Activated T-cell treated with anti-CD3 and anti-CD28 coated beads, Interleukin-2, amount 50 U/mL, for 72 hours (primary cell): Measurements from ENCODE around the gene AP5S1. TPM values are rescaled to one million over a fixed set of nuclear protein-coding genes. Genes with fewer than 3 reads are reported as not detected.
A peak's percentile ranks its signal among the peaks of the same experiment; 100 is the strongest.

Source experiments
- ATAC-seq, 2 donors: fragments of 150-1000 bp; cut with Tn5 transposase; replicated peaks in 1 of 2; 2 replicates each; pipeline ENCODE4 v1.10.0; 2021; ENCODE audit warnings: moderate library complexity in 2 of 2, mild to moderate bottlenecking in 1 of 2
- DNase-seq, 2 donors: peaks; one replicate each; pipeline ENCODE4 v3.0.0; 2021 to 2022; ENCODE audit warnings: mixed read lengths in 1 of 2
- H3K27ac Mint-ChIP-seq: one replicate; pipeline ENCODE4 v1.8.0; 2022; ENCODE audit warnings: mild to moderate bottlenecking, moderate library complexity, mixed read lengths
- H3K27me3 Mint-ChIP-seq: one replicate; pipeline ENCODE4 v1.8.0; 2022; ENCODE audit warnings: low read depth, mixed read lengths
- H3K36me3 Mint-ChIP-seq, 2 donors: one replicate each; pipeline ENCODE4 v1.8.0; 2022; ENCODE audit warnings: mixed read lengths in 2 of 2, mild to moderate bottlenecking in 1 of 2; ENCODE audit not compliant: insufficient read depth in 2 of 2
- H3K4me1 Mint-ChIP-seq: one replicate; pipeline ENCODE4 v1.8.0; 2022; ENCODE audit warnings: low read depth, mixed read lengths
- H3K4me3 Mint-ChIP-seq, 2 donors: one replicate each; pipeline ENCODE4 v1.8.0; 2022; ENCODE audit warnings: mild to moderate bottlenecking in 2 of 2, mixed read lengths in 2 of 2, moderate library complexity in 2 of 2
- H3K9me3 Mint-ChIP-seq, 2 donors: one replicate each; pipeline ENCODE4 v1.8.0; 2022; ENCODE audit warnings: mixed read lengths in 2 of 2
- total RNA-seq, 2 donors: library from RNA; stranded (reverse); gene quantifications; one replicate each; pipeline ENCODE4 v1.2.3, GENCODE V29; 2022

The AP5S1 gene, protein sequence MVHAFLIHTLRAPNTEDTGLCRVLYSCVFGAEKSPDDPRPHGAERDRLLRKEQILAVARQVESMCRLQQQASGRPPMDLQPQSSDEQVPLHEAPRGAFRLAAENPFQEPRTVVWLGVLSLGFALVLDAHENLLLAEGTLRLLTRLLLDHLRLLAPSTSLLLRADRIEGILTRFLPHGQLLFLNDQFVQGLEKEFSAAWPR
- total RNA-seq: 10 to 100 TPM; 10.3 to 13.7 TPM

DNA sequence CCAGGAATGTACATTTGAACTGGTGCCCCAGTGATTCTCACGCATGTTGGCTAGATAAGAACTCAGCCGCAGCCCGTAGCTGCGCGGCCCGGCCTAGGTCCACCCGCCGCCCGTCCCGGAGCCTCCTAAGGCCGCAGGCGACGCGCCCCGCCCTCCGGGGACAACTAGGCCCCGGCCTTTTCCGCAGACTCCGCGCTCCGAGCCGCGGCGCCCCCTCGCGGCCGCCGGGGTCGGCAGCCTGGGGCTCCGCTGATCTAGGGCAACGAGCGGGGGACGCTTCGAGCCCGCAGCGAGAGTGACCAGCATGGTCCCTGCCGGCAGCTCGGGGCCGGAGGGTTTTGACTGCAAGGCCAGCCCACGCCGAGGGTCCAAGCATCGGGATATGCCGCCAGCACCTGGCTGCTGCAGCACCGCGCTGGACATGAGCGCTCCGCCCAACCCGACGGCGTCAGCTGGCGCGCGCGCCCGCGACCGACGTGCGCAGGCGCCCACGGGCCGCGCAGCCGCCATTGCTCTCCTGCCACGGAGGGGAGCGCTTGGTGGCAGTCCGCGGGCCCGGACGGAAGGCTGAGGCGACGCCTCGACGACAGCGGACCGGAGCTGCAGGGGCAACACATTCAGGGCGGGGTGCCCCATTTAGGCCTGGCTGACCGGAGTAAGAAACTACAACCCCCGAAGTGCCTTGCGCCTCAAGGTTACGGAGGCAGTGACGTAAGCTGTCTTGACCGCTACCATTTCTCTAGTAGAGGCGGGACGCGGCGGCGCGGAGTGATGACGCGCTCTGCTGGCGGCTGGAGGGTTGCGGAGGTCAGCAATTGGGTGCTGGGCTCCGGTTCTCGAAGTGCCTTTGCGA, at the start of gene AP5S1:
Gene AP5S1, plus strand, starts transcription at position 500 of the 853 bp plus-strand sequence. CDS start 1,571 bp downstream, outside the sequence.
- Mint-ChIP-seq H3K4me1 (peaks cover 53% of the 10 kb centered on the region), H3K9me3 (no peaks in the 10 kb centered on the region), H3K36me3 (no peaks in the 10 kb centered on the region), H3K27me3 (no peaks in the 10 kb centered on the region), H3K27ac (peak within 1 kb of the TSS; percentile 97), H3K4me3 (peak within 1 kb of the TSS; percentile 82 to 93)
- ATAC-seq (peak; percentile 85 to 88), DNase-seq (peak; percentile 95 to 96)

DNA sequence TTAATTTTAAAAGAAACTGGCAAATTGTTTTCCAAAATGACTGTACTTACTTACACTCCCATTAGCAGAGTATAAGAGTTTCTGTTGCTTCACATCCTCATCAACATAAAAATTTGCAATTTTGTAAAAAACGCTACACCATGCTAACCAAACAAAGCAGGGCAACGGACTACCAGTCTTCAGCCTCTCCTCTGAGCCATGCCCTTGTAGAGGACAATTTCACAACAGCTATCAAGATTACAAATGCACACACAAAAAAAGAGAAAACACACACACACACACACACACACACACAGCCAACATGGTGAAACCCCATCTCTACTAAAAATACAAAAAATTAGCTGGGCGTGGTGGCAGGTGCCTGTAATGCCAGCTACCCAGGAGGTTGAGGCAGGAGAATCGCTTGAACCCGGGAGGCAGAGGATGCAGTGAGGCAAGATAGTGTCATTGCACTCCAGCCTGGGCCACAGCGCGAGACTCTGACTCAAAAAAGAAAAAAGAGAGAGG, 48.7 kb upstream of the AP5S1 start:
- H3K36me3 Mint-ChIP-seq: peaks cover 0 to 1% of the 10 kb centered on the region in 2 donors
- no peak for ATAC-seq
- no peak overlapping the region for H3K4me3 Mint-ChIP-seq
- no peaks in the 10 kb centered on the region for H3K9me3 Mint-ChIP-seq
- DNase-seq: no peak
- H3K4me1 Mint-ChIP-seq: peaks cover 22% of the 10 kb centered on the region
- H3K27me3 Mint-ChIP-seq: no peaks in the 10 kb centered on the region
- no peak overlapping the region for H3K27ac Mint-ChIP-seq

DNA sequence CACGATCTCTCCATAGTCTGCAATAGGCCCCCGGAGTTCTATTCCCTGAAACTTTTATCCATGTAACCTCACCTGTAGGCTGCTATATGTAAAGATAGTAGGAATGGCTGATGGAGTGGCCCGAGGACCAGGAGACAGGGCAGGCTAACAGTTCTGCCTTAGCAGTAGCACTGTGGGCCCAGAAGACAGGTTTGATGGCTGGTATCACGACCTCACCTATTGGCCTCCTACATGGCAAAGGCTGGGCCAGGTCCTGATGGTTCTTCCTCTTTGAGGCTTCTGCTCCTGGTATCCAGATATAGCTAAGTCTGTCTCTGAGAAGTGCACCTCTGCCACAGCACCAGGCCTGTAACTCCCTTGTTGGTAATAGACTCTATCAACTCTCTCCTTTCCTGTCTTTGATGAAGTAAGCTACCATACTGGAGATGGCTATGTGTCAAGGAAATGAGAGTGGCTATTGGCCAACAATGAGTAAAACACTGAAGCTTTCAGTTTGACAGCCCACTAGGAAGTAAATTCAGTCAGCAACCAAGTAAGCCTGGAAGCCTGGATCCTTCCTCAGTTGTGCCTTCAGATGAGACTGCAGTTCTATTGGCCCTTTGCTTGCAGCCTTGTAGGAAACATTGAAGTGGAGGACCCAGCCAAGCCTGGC, 44.8 kb upstream of the AP5S1 start:
- peaks cover 20% of the 10 kb centered on the region for H3K27me3 Mint-ChIP-seq

DNA sequence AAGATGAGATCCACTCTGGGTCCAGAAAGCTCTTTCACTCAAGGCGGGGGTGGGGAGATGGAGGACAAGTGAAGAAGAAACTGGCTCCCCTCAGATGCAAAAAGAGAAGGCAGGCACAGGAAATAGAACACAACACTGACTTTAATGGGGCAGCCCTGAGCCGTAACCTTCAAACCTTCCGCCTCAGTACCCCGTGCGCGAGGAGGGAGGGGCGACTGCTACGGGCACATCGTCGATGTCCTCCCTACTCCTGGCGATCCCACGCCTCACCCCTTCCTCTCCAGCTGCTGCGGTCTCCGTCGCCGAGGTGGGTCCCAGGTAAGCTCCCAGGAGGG, 43.0 kb upstream of the AP5S1 start:
- peak; percentile 53 to 55 for ATAC-seq
- Mint-ChIP-seq H3K9me3 (no peaks in the 10 kb centered on the region), H3K27me3 (peaks cover 20% of the 10 kb centered on the region), H3K36me3 (no peaks in the 10 kb centered on the region), H3K4me1 (peaks cover 33% of the 10 kb centered on the region), H3K4me3 (peak overlapping the region; percentile 85 to 87), H3K27ac (no peak overlapping the region)
- DNase-seq: peak in 1 of 2 donors; percentile 29

More for the DNA sequence above, 44.8 kb upstream of the AP5S1 start:
- H3K9me3 Mint-ChIP-seq: no peaks in the 10 kb centered on the region
- DNase-seq (no peak), ATAC-seq (peak in 1 of 2 donors; percentile 46)
- no peak overlapping the region for H3K27ac Mint-ChIP-seq
- peaks cover 15% of the 10 kb centered on the region for H3K4me1 Mint-ChIP-seq
- no peaks in the 10 kb centered on the region for H3K36me3 Mint-ChIP-seq
- H3K4me3 Mint-ChIP-seq: no peak overlapping the region

DNA sequence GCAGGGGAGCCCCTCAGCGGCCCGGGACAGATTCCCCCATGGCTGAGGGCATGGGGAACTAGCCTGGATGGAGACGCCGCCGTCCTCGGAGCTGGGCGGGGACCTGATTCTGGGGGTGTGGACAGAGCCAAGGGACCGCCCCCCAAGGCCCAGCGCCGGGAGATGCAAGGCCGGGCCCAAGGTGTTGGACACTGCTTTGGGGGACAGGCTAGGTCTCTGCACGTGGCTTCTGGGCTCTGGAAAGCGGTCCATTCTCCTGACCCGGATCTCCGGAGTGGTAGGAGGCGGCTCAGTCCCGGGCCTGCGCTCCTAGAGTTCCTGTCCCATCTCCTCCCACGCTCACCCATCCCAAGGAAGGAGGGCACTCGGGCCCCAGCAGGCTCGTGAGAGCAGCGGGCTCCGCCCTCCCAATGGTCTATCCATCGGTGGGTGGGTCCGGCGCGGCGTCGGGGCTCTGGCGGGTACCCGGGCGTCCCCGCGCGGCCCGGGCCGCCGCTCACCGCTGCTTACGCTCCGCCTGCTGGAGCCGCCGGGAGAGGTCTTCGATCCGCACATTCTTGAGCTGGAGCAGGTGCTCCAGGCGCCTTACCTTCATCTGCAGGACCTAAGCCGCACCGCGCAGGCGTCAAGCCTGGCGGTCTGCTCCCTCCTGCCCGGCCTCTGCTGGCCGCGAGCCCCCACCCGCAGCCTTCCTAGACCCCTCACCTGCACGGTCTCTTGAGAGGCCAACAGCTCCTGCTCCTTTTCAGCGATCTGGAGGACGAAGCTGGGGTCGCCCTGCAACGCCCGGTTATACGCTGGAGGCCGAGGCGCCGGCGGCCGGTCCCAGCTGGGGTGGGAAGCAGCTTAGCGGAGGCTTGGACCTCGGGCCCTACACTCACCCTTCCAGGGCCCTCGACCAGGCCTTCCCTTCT, 42.4 kb upstream of the AP5S1 start:
- H3K27ac Mint-ChIP-seq: no peak overlapping the region
- ATAC-seq (peak; percentile 79), DNase-seq (peak; percentile 58 to 60)
- H3K27me3 Mint-ChIP-seq: peaks cover 20% of the 10 kb centered on the region
- peak overlapping the region; percentile 85 to 87 for H3K4me3 Mint-ChIP-seq
- H3K9me3 Mint-ChIP-seq: no peaks in the 10 kb centered on the region
- H3K4me1 Mint-ChIP-seq: peaks cover 38% of the 10 kb centered on the region
- no peaks in the 10 kb centered on the region for H3K36me3 Mint-ChIP-seq

DNA sequence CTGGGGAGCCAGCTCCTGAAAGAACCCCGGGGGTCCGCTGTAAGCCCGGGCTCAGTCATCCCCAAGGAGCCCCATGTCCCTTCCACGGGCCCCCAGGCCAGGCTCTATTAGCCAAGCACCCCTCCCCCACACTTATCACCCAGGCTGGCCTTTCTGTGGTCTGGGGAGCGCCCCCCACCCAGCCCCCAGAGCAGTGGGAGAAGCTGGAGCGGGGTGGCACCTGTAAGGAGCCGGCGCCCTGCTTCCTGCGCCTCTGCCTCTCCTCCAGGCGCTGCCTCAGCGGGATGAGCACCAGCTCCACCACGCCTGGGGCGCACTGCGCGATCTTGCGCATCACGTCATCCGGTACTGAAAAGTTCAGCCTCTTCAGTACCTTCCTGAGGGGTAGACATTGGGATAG, 41.4 kb upstream of the AP5S1 start:
- no peaks in the 10 kb centered on the region for H3K36me3 Mint-ChIP-seq
- peak overlapping the region; percentile 85 to 87 for H3K4me3 Mint-ChIP-seq
- H3K27ac Mint-ChIP-seq: no peak overlapping the region
- DNase-seq: no peak
- peaks cover 47% of the 10 kb centered on the region for H3K4me1 Mint-ChIP-seq
- no peak for ATAC-seq
- H3K27me3 Mint-ChIP-seq: peaks cover 20% of the 10 kb centered on the region
- no peaks in the 10 kb centered on the region for H3K9me3 Mint-ChIP-seq

DNA sequence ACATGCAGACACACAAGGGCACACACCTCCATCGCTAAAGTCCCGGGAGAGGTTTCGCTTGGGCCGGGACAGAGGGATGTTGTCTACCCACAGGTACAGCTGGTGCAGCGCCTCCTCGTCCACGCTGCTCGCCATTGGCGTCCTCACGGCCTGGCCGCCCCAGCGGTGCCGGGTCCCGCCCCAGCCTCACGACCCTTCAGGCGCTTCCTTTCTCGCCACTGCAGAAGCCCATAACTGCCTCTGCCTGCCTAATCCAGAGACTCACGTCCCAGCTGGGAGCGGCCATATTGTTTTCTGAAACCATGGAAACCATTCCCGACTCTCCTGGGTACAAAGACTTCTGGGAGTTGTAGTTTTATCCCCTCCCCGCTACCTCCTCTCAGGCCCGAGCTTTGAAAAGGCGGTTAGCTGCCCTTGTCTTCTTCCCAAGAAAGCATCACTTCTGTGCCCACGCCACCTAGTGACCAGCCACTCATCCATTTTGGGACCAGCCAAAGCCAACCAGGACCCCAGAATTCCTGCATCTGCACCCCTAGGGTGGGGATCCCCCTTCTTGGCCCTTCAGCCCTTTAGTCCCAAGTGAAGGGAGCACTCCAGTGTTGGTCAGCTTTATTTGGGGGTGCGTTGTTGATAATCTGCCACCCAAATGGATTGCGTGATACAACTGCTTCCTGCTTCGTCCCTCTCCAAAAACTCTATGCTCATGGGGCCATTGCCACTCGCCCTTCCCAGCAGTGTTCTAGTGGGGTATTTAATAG, 39.0 kb upstream of the AP5S1 start, which contains the start of gene SPEF1:
Gene SPEF1, minus strand, starts transcription at position 296 of the 758 bp plus-strand sequence. Its CDS starts 161 bp downstream, at position 135.
- peak; percentile 40 to 42 for DNase-seq
- Mint-ChIP-seq H3K4me3 (peak within 1 kb of the TSS; percentile 79 to 81), H3K36me3 (peaks cover 2% of the 10 kb centered on the region in 2 donors), H3K27me3 (peaks cover 20% of the 10 kb centered on the region), H3K4me1 (peaks cover 61% of the 10 kb centered on the region), H3K27ac (no peak within 1 kb of the TSS), H3K9me3 (no peaks in the 10 kb centered on the region)
- ATAC-seq: peak; percentile 39 to 44

DNA sequence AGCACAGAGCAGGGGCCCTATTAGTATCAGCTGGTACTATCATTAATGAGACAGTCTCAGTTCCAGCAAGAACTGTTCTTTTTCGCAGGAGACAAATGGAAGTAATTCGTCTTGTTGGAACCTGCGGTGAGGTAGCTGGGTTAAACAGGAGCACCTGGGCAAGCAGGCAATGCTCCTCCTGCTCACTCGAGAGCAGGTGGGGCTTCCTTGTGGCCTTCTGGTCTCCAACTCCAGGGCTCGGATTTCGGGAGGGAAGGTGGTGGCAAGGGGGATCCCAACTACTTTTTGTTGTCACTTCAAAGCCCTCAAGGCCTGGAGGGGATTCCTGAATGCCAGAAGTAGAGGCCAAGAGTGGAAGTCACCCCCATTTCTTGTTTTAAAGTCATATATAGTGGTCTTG, 37.8 kb upstream of the AP5S1 start:
- H3K4me1 Mint-ChIP-seq: peaks cover 55% of the 10 kb centered on the region
- H3K36me3 Mint-ChIP-seq: peaks cover 2% of the 10 kb centered on the region in 2 donors
- H3K4me3 Mint-ChIP-seq: no peak overlapping the region
- no peak overlapping the region for H3K27ac Mint-ChIP-seq
- ATAC-seq (no peak), DNase-seq (no peak)
- H3K27me3 Mint-ChIP-seq: peaks cover 12% of the 10 kb centered on the region
- no peaks in the 10 kb centered on the region for H3K9me3 Mint-ChIP-seq

DNA sequence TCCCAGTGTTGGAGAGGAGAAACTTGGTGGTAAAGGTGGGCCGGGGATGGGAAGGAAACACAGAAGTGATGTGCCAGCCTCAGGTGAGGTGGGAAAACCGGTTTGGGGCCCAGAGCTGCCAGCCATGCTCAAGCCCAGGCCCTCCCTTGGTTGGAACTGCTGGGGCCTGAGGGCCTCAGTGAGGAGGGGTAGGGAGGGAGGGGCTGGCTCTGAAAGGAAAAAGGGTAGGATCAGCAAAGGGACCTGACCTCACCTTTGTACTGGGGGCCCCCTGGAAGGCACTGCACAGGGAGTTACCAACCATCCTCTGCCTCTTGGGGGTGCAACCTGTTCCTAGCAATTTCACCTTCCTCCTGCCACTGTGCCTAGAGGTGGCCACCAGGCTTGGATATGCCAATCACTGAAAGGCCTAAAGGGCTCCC, 37.3 kb upstream of the AP5S1 start:
- Mint-ChIP-seq H3K36me3 (peaks cover 2% of the 10 kb centered on the region in 2 donors), H3K4me1 (peaks cover 57% of the 10 kb centered on the region), H3K9me3 (no peaks in the 10 kb centered on the region), H3K4me3 (peak overlapping the region in 1 of 2 donors; percentile 31), H3K27ac (no peak overlapping the region), H3K27me3 (peaks cover 12% of the 10 kb centered on the region)
- DNase-seq (no peak), ATAC-seq (no peak)

DNA sequence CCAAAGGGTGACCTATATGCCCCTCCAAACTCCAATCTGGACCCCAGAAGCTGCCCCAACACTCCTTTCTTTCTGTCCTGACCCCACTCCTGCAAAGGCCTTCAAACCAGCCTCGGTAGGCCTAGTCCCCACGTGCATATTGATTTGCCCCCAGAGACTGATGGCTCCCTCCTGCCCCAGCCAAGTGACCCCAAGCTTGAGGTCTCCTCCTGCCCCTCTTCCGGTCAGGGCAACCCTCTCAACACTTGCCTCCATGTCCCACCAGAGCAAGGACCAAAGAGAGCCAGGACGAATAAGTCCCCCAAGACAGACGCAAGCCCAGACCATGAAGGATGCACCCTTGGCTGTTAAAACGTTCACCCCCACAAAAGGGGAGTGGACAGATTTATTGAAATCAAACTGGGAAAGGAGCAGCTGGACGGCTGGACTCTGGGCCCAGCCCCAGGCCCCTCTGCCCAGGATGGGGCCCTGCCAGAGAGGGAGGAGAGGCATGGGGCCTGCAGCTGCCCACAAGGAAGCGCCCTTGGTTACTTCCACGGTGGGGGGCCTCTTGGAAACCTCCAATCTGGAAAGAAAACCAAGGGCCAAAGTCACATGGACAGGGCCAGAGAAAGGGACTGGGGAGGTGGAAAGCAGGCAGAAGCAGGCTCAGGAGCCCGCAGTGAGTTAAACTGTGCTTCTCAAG, 36.7 kb upstream of the AP5S1 start:
- H3K4me1 Mint-ChIP-seq: peaks cover 62% of the 10 kb centered on the region
- no peak for ATAC-seq
- no peak for DNase-seq
- peaks cover 2% of the 10 kb centered on the region in 2 donors for H3K36me3 Mint-ChIP-seq
- peak overlapping the region in 1 of 2 donors; percentile 31 for H3K4me3 Mint-ChIP-seq
- no peaks in the 10 kb centered on the region for H3K9me3 Mint-ChIP-seq
- H3K27me3 Mint-ChIP-seq: peaks cover 12% of the 10 kb centered on the region
- no peak overlapping the region for H3K27ac Mint-ChIP-seq

DNA sequence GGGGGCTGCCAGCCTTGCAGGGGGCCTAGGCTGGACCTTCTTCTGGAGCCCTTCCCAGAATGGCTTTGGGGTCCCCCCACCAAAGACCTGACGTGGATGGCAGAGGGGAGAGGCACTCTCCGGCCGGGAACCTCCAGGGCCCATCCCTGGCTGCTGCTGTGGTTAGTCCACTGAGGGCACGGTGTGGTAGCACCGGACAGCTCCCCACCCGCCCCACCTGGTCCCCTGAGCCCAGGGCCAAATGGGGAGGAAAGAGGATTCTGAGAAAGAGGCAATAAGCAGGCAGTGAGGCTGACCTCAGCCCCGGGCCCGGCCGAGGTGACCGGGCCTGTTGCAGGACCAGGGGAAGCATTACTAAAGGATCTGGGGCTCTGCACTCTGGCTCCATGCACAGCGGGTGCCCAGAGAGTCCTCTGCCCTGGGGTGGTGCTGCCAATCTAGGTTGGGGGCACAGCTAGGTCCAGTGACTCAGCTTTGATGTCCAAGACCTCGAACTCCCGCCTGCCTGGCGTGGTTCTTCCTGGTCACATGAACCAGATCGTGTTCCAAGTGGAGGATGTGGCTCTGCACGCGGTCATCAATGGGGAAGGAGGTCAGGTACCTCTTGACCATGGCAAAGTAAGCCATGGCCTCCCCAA, 36.0 kb upstream of the AP5S1 start:
- Mint-ChIP-seq H3K27me3 (peaks cover 6% of the 10 kb centered on the region), H3K27ac (peak overlapping the region; percentile 14), H3K4me3 (peak overlapping the region; percentile 57 to 80), H3K4me1 (peaks cover 69% of the 10 kb centered on the region), H3K9me3 (no peaks in the 10 kb centered on the region), H3K36me3 (peaks cover 2% of the 10 kb centered on the region in 2 donors)
- no peak for ATAC-seq
- no peak for DNase-seq
